NB4 (cell line): ENCODE results near the gene ZBTB46.

Experiments used
- CTCF ChIP-seq: IDR thresholded peaks from one replicate; pipeline ENCODE4 v1.5.1; 2012; ENCODE audit warnings: low read depth, low read length
- POLR2A ChIP-seq: IDR thresholded peaks from 2 replicates; pipeline ENCODE4 v1.6.1; 2011; ENCODE audit warnings: mild to moderate bottlenecking; ENCODE audit not compliant: insufficient read length; ENCODE audit errors: extremely low read depth

DNA sequence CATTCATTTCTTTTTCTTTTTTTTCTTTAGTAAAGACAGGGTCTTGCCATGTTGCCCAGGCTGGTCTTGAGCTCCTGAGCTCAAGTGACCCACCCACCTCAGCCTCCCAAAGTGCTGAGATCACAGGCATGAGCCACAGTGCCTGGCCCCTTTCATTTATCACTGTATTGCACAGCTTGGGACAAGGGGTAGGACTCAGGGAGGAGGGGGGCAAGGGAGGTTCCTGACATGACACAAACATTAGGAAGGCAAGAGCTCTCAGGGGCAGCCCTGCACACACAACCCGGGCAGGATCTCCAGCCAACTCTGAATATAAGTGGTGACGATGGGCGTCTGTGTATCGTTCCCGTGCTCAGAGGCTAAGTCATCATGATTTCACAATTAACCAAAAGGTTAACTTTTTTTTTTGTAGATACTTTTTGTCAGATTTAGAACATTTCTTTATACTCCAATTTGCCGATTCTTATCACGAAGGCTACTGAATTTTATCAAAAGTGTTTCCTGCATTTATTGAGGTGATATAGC, 71.6 kb downstream of the ZBTB46 start:
- TF ChIP-seq POLR2A (no peak), CTCF (no peak)
